Kidney (tissue), 14 donors: ENCODE data around the gene HSD11B2. TPM values are rescaled to one million over a fixed set of nuclear protein-coding genes. Genes with fewer than 3 reads are reported as not detected.
A peak's percentile ranks its signal among the peaks of the same experiment; 100 is the strongest.

ENCODE experiments used
- DNase-seq, 5 donors: peaks; one replicate each; pipeline ENCODE4 v3.0.0-alpha.2; 2013 to 2020
- FAIRE-seq: peaks from 2 replicates; lab custom pipeline; 2012; peaks lifted over from hg19 to GRCh38; lab: Jason Lieb, UNC
- H3K27ac ChIP-seq, 2 donors: one replicate each; pipeline ENCODE4 v1.7.0; 2013; ENCODE audit warnings: low read depth in 2 of 2, low read length in 2 of 2, inconsistent platforms in 1 of 2
- H3K27me3 ChIP-seq: one replicate; pipeline ENCODE4 v1.7.1; 2013; ENCODE audit warnings: low read length, inconsistent platforms; ENCODE audit not compliant: control insufficient read depth, insufficient read depth
- H3K36me3 ChIP-seq, 3 donors: one replicate each; pipeline versions ENCODE4 v1.7.0 to v1.7.1; 2013; ENCODE audit warnings: low read length in 3 of 3, control low read depth in 1 of 3, inconsistent platforms in 1 of 3; ENCODE audit not compliant: insufficient read depth in 3 of 3, control insufficient read depth in 2 of 3
- H3K4me1 ChIP-seq, 3 donors: one replicate each; pipeline versions ENCODE4 v1.7.0 to v1.7.1; 2013; ENCODE audit warnings: low read length in 3 of 3, inconsistent platforms in 1 of 3, low read depth in 1 of 3; ENCODE audit not compliant: control insufficient read depth in 2 of 3, insufficient read depth in 2 of 3
- H3K4me3 ChIP-seq, 3 donors: one replicate each; pipeline versions ENCODE4 v1.7.0 to v1.8.1; 2013; ENCODE audit warnings: low read length in 3 of 3, control low read depth in 1 of 3, inconsistent platforms in 1 of 3
- H3K9ac ChIP-seq, 3 donors: one replicate each; pipeline versions ENCODE4 v1.7.0 to v1.7.1; 2013; ENCODE audit warnings: low read length in 3 of 3, control low read depth in 1 of 3, inconsistent platforms in 1 of 3
- H3K9me3 ChIP-seq, 3 donors: one replicate each; pipeline versions ENCODE4 v1.7.0 to v1.7.1; 2013; ENCODE audit warnings: low read length in 3 of 3, control low read depth in 1 of 3, inconsistent platforms in 1 of 3; ENCODE audit not compliant: control insufficient read depth in 2 of 3, insufficient read depth in 1 of 3
- intact Hi-C: fragments of 100-400 bp; cut with DNase I; formaldehyde crosslinking; loops from one replicate; pipeline ENCODE4 v1.11.1; 2022
- polyA plus RNA-seq: library from polyadenylated mRNA; stranded (reverse); fragments of 350-450 nt; fragmentation: Illumina TruSeq; extraction: RNeasy Lipid Tissue Mini Kit (QIAGEN cat#74804); gene quantifications from one replicate; pipeline ENCODE4 v1.2.3, GENCODE V29; 2014; ENCODE audit warnings: low read depth, low replicate concordance; ENCODE audit not compliant: insufficient read depth
- total RNA-seq: library from RNA; stranded (reverse); fragmentation: NEBNext Ultra II Directional; extraction: Animal tissue kit (Norgen Biotek cat#: 25700); gene quantifications from one replicate; pipeline ENCODE4 v1.2.1, GENCODE V29; 2021
- TF ChIP-seq, protein P1 (sequence below): IDR thresholded peaks from 3 replicates; pipeline ENCODE4 v1.5.1; 2012; ENCODE audit warnings: mild to moderate bottlenecking, moderate library complexity, borderline replicate concordance; ENCODE audit not compliant: insufficient read depth; ENCODE audit errors: extremely low read depth
- donor health status: control.
- donor health status: control.
- donor health status: control.
- donor health status: control.
- donor health status: control.
- donor health status: DM: yes; HTN: yes; CAD: no.
- donor health status: Normal renal cell carcinoma (clear cell type).

Gene HSD11B2
- total and polyA plus RNA-seq, 2 donors from 2014 or later, result 139 to 1,022 TPM

DNA sequence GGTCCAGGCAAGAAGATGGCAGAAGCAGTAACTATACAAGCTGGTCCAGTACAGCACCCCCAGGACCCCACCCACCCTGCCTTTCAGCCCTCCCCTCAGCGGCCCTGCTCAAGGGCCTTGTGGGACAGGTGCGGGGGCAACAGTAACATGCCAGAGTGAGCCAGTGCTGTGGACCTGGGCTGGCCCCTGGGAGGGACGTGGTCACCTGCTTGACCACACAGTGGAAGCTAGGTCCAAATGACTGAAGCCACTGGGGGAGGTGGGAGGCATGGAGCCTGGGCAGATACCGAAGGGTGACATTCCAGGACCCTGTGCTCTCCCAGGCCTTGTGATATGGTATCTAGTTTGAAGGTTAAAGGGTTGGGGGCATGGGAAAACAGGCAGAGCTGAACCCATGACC lies 32.8 kb downstream of the HSD11B2 start:
- Histone ChIP-seq H3K4me3 (no peak overlapping the region), H3K27me3 (no peaks in the 10 kb centered on the region), H3K9me3 (no peaks in the 10 kb centered on the region), H3K4me1 (peaks cover 0 to 55% (median 48%) of the 10 kb centered on the region in 3 donors), H3K36me3 (no peaks in the 10 kb centered on the region), H3K27ac (no peak overlapping the region), H3K9ac (no peak overlapping the region)
- DNase-seq (no peak), FAIRE-seq (no peak)
- TF ChIP-seq, protein P1, sequence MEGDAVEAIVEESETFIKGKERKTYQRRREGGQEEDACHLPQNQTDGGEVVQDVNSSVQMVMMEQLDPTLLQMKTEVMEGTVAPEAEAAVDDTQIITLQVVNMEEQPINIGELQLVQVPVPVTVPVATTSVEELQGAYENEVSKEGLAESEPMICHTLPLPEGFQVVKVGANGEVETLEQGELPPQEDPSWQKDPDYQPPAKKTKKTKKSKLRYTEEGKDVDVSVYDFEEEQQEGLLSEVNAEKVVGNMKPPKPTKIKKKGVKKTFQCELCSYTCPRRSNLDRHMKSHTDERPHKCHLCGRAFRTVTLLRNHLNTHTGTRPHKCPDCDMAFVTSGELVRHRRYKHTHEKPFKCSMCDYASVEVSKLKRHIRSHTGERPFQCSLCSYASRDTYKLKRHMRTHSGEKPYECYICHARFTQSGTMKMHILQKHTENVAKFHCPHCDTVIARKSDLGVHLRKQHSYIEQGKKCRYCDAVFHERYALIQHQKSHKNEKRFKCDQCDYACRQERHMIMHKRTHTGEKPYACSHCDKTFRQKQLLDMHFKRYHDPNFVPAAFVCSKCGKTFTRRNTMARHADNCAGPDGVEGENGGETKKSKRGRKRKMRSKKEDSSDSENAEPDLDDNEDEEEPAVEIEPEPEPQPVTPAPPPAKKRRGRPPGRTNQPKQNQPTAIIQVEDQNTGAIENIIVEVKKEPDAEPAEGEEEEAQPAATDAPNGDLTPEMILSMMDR, result no peak
- intact Hi-C loops, result no loop called here

DNA sequence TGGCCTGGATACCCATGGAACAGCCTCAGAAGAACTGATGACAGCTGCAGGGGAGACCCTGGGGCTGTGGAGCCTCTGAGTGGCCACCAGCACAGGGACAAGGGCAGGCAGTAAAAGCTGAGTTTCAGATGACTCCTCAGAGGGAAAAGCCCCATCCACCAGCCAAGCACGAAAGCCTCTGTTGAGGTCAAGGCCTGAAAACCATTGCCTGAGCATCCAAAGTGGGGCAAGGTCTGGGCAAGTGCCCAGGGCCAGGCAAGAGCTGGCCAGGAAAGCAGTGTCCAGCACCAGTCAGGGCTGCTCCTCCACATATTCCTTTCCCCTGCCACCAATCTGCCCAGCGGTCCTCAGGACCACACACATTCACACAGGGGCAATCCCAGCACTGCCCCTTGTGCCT lies 33.6 kb downstream of the HSD11B2 start:
- TF ChIP-seq, protein P1, result no peak
- FAIRE-seq (no peak), DNase-seq (no peak)
- H3K9ac ChIP-seq, result no peak overlapping the region
- no peaks in the 10 kb centered on the region for H3K36me3 ChIP-seq
- H3K4me3 ChIP-seq, result no peak overlapping the region
- peak overlapping the region in 1 of 2 donors; percentile 9 for H3K27ac ChIP-seq
- no peaks in the 10 kb centered on the region for H3K27me3 ChIP-seq
- intact Hi-C loops, result no loop called here
- H3K9me3 ChIP-seq, result no peaks in the 10 kb centered on the region
- peaks cover 0 to 46% (median 39%) of the 10 kb centered on the region in 3 donors for H3K4me1 ChIP-seq

DNA sequence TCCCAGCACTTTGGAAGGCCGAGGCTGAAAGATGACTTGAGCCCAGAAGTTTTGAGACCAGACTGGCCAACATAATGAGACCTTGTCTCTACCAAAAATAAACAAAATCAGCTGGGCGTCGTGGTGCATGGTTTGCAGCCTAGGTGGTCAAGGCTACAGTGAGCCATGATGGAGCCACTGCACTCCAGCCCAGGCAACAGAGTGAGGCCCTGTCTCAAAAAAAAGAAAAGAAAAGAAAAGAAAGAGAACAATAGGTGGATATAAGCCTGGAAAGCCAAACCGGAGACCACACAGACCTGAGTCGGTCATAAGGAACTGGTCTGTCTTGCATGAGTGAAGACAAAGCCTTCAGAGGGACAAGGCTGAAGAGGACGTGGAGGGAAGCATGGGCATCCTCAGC lies 35.7 kb downstream of the HSD11B2 start:
- intact Hi-C loops, result loop anchor here (5.0 kb wide), 1 partner anchor 39 kb away; no protein-coding TSS in a partner anchor
- FAIRE-seq, result no peak

More for the DNA sequence above, 35.7 kb downstream of the HSD11B2 start:
- no peak overlapping the region for H3K9ac ChIP-seq
- no peak overlapping the region for H3K4me3 ChIP-seq
- H3K27me3 ChIP-seq, result no peaks in the 10 kb centered on the region
- H3K9me3 ChIP-seq, result no peaks in the 10 kb centered on the region
- peaks cover 0 to 41% (median 32%) of the 10 kb centered on the region in 3 donors for H3K4me1 ChIP-seq
- no peak overlapping the region for H3K27ac ChIP-seq
- H3K36me3 ChIP-seq, result no peaks in the 10 kb centered on the region
- TF ChIP-seq, protein P1, result no peak
- no peak for DNase-seq
